HepG2 (cell line): ENCODE data around the gene ECD. TPM values are rescaled to one million over a fixed set of nuclear protein-coding genes. Genes with fewer than 3 reads are reported as not detected.

Experiments
- ATM ChIP-seq: fragments of 450-650 bp; IDR thresholded peaks from 2 replicates; pipeline ENCODE4 v1.7.1; 2017; ENCODE audit warnings: mild to moderate bottlenecking, borderline replicate concordance
- DNMT3B ChIP-seq: conservative IDR thresholded peaks from 2 replicates; pipeline ENCODE4 v1.6.1; 2016; ENCODE audit warnings: missing biosample characterization, control low read depth
- FOSL2 ChIP-seq: sonication (generic); formaldehyde crosslinking; IDR thresholded peaks from 2 replicates; pipeline ENCODE4 v1.4.0; 2020; ENCODE audit warnings: missing genetic modification reagents
- HIVEP1 ChIP-seq: sonication (generic); formaldehyde crosslinking; IDR thresholded peaks from 2 replicates; pipeline ENCODE4 v1.4.0; 2020; ENCODE audit warnings: mild to moderate bottlenecking, missing genetic modification reagents
- HMGXB4 ChIP-seq, 2 experiments: sonication (generic) in 1 of 2; formaldehyde crosslinking in 1 of 2; IDR thresholded peaks; 2 replicates each; pipeline versions ENCODE4 v1.4.0 to v1.6.1; 2018 to 2020; ENCODE audit warnings: missing genetic modification reagents in 2 of 2, borderline replicate concordance in 1 of 2, low read depth in 1 of 2, mild to moderate bottlenecking in 1 of 2, missing biosample characterization in 1 of 2
- HOXA9 ChIP-seq: sonication (generic); formaldehyde crosslinking; IDR thresholded peaks from 2 replicates; pipeline ENCODE4 v1.8.1; 2022; ENCODE audit warnings: missing genetic modification reagents, mild to moderate bottlenecking, moderate library complexity, borderline replicate concordance
- MLLT10 ChIP-seq: sonication (generic); formaldehyde crosslinking; IDR thresholded peaks from 2 replicates; pipeline ENCODE4 v1.4.0; 2020; ENCODE audit warnings: missing genetic modification reagents
- MTA3 ChIP-seq: sonication (generic); formaldehyde crosslinking; IDR thresholded peaks from 2 replicates; pipeline ENCODE4 v1.4.0; 2020; ENCODE audit warnings: missing genetic modification reagents
- PITX1 ChIP-seq: sonication (generic); formaldehyde crosslinking; IDR thresholded peaks from 2 replicates; pipeline ENCODE4 v1.5.1; 2020; ENCODE audit warnings: mild to moderate bottlenecking, missing genetic modification reagents
- SIN3A ChIP-seq: IDR thresholded peaks from 2 replicates; pipeline ENCODE4 v1.6.1; 2011; ENCODE audit warnings: low read depth, mild to moderate bottlenecking, control low read depth, low read length, borderline replicate concordance
- SOX6 ChIP-seq, 2 experiments: fragments of 450-650 bp in 1 of 2; sonication (generic) in 1 of 2; formaldehyde crosslinking in 1 of 2; IDR thresholded peaks; 2 replicates each; pipeline versions ENCODE4 v1.4.0 to v1.6.1; 2017 to 2020; ENCODE audit warnings: antibody characterized with exemption in 1 of 2, mild to moderate bottlenecking in 1 of 2, missing genetic modification reagents in 1 of 2
- SRF ChIP-seq: IDR thresholded peaks from 2 replicates; pipeline ENCODE4 v1.6.1; 2011; ENCODE audit warnings: mild to moderate bottlenecking, low read depth, low read length, moderate library complexity
- YEATS4 ChIP-seq: sonication (generic); formaldehyde crosslinking; IDR thresholded peaks from 2 replicates; pipeline ENCODE4 v1.4.0; 2020; ENCODE audit warnings: missing genetic modification reagents, borderline replicate concordance
- ZNF441 ChIP-seq: sonication (generic); formaldehyde crosslinking; IDR thresholded peaks from 2 replicates; pipeline ENCODE4 v1.7.0; 2021; ENCODE audit warnings: missing genetic modification reagents, borderline replicate concordance
- ZNF512 ChIP-seq: sonication (generic); formaldehyde crosslinking; IDR thresholded peaks from 2 replicates; pipeline ENCODE4 v1.4.0; 2020; ENCODE audit warnings: mild to moderate bottlenecking, missing genetic modification reagents
- ZNF615 ChIP-seq: sonication (generic); formaldehyde crosslinking; IDR thresholded peaks from 2 replicates; pipeline ENCODE4 v1.5.0; 2020; ENCODE audit warnings: mild to moderate bottlenecking, missing genetic modification reagents, borderline replicate concordance
- ZNF737 ChIP-seq: sonication (generic); formaldehyde crosslinking; IDR thresholded peaks from 2 replicates; pipeline ENCODE4 v1.5.0; 2020; ENCODE audit warnings: missing genetic modification reagents, mild to moderate bottlenecking, borderline replicate concordance
- polyA plus RNA-seq, 8 experiments: library from polyadenylated mRNA; depleted of rRNA in 3 of 8; stranded (reverse) in 7 of 8; unstranded in 1 of 8; fragments of >200 nt; fragmentation: Illumina TruSeq in 4 of 8; extraction: Trizol in 4 of 8; gene quantifications; 2 replicates each; pipeline versions ENCODE4 v1.2.1 to v1.2.3, GENCODE V29; 2011 to 2016; ENCODE audit warnings: low read depth in 4 of 8, missing spikeins in 1 of 8, mixed read lengths in 1 of 8; ENCODE audit not compliant: insufficient read depth in 1 of 8
- total RNA-seq, 5 experiments: library from RNA; depleted of rRNA; stranded (reverse); fragments of >200 nt; fragmentation: Illumina TruSeq; extraction: Trizol; gene quantifications; 2 replicates each; pipeline ENCODE4 v1.2.3, GENCODE V29; 2016; ENCODE audit warnings: low read depth in 1 of 5
- TF ChIP-seq, protein P1 (sequence below): sonication (generic); formaldehyde crosslinking; IDR thresholded peaks from 2 replicates; pipeline ENCODE4 v1.4.0; 2020; ENCODE audit warnings: missing genetic modification reagents
- TF ChIP-seq, protein P2 (sequence below): sonication (generic); formaldehyde crosslinking; IDR thresholded peaks from 2 replicates; pipeline ENCODE4 v1.4.0; 2020; ENCODE audit warnings: mild to moderate bottlenecking, low read depth, missing genetic modification reagents

ECD gene
- total and polyA plus RNA-seq, 2 of the 13 experiments (the other 11 are each of a cell fraction or from before 2014, with no cell fraction given), result 21.5 to 27.6 TPM

DNA sequence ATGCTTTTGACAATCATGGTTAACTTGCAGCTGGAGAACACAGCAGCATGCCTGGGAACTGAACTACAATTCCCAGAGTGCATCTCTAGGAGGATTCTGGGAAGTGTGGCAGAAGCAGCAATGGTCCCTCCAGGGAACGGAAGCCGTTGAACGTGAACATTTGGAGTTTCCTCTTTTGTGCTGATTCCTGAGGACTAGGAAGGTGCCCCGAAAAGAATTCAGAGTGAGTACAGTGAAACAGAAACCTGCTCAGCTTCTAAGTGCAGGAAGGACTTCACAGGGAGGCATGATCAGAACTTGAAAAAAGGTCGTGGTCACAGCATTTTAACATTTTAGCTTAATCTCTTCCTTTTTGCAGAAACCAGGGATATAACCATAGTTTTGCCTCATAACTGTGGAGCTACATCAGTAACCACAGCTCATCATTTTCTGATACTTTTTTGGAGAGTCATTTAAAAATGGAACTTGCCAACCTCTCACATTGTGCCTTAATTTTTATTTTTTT lies 57.4 kb downstream of the ECD start, which contains the start of gene NUDT13 (continued):
- no peak for TF ChIP-seq ZNF737 (CRISPR knock-in tag)
- TF ChIP-seq ZNF441 (CRISPR knock-in tag), result no peak; the same call in 1 of the 2 replicates
- TF ChIP-seq HMGXB4 (CRISPR knock-in tag; IDR thresholded peaks at IDR 0.05; ENCODE audit: borderline replicate concordance in 1 of 2, low read depth in 1 of 2), result peak in 1 of 2 experiments; percentile 22; a peak in 1 of 4 replicates
- peak; percentile 51; the same call in 1 of the 2 replicates for TF ChIP-seq SRF
- TF ChIP-seq ZNF512, result no peak
- peak; percentile 50 for TF ChIP-seq FOSL2 (CRISPR knock-in tag)
- no peak for TF ChIP-seq HIVEP1 (CRISPR knock-in tag)
- TF ChIP-seq ATM, result no peak
- TF ChIP-seq MTA3 (CRISPR knock-in tag), result no peak
- TF ChIP-seq SOX6 (IDR thresholded peaks at IDR 0.05), result no peak
- no peak for TF ChIP-seq SOX6 (CRISPR knock-in tag; IDR thresholded peaks at IDR 0.05)
- no peak for TF ChIP-seq MLLT10
- peak; percentile 42; the same call in 1 of the 2 replicates for TF ChIP-seq DNMT3B (CRISPR knock-in tag)
- TF ChIP-seq, protein P1, sequence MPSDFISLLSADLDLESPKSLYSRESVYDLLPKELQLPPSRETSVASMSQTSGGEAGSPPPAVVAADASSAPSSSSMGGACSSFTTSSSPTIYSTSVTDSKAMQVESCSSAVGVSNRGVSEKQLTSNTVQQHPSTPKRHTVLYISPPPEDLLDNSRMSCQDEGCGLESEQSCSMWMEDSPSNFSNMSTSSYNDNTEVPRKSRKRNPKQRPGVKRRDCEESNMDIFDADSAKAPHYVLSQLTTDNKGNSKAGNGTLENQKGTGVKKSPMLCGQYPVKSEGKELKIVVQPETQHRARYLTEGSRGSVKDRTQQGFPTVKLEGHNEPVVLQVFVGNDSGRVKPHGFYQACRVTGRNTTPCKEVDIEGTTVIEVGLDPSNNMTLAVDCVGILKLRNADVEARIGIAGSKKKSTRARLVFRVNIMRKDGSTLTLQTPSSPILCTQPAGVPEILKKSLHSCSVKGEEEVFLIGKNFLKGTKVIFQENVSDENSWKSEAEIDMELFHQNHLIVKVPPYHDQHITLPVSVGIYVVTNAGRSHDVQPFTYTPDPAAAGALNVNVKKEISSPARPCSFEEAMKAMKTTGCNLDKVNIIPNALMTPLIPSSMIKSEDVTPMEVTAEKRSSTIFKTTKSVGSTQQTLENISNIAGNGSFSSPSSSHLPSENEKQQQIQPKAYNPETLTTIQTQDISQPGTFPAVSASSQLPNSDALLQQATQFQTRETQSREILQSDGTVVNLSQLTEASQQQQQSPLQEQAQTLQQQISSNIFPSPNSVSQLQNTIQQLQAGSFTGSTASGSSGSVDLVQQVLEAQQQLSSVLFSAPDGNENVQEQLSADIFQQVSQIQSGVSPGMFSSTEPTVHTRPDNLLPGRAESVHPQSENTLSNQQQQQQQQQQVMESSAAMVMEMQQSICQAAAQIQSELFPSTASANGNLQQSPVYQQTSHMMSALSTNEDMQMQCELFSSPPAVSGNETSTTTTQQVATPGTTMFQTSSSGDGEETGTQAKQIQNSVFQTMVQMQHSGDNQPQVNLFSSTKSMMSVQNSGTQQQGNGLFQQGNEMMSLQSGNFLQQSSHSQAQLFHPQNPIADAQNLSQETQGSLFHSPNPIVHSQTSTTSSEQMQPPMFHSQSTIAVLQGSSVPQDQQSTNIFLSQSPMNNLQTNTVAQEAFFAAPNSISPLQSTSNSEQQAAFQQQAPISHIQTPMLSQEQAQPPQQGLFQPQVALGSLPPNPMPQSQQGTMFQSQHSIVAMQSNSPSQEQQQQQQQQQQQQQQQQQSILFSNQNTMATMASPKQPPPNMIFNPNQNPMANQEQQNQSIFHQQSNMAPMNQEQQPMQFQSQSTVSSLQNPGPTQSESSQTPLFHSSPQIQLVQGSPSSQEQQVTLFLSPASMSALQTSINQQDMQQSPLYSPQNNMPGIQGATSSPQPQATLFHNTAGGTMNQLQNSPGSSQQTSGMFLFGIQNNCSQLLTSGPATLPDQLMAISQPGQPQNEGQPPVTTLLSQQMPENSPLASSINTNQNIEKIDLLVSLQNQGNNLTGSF (CRISPR knock-in tag), result no peak
- peak; percentile 22; the same call in 1 of the 2 replicates for TF ChIP-seq YEATS4 (CRISPR knock-in tag)
- TF ChIP-seq SIN3A, result peak; percentile 61; the same call in 1 of the 2 replicates
- TF ChIP-seq, protein P2, sequence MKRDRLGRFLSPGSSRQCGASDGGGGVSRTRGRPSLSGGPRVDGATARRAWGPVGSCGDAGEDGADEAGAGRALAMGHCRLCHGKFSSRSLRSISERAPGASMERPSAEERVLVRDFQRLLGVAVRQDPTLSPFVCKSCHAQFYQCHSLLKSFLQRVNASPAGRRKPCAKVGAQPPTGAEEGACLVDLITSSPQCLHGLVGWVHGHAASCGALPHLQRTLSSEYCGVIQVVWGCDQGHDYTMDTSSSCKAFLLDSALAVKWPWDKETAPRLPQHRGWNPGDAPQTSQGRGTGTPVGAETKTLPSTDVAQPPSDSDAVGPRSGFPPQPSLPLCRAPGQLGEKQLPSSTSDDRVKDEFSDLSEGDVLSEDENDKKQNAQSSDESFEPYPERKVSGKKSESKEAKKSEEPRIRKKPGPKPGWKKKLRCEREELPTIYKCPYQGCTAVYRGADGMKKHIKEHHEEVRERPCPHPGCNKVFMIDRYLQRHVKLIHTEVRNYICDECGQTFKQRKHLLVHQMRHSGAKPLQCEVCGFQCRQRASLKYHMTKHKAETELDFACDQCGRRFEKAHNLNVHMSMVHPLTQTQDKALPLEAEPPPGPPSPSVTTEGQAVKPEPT (CRISPR knock-in tag), result no peak
- no peak for TF ChIP-seq HOXA9 (CRISPR knock-in tag)
- TF ChIP-seq PITX1 (CRISPR knock-in tag), result peak; percentile 19; the same call in 1 of the 2 replicates
- no peak for TF ChIP-seq ZNF615 (CRISPR knock-in tag)
